Spleen (tissue), 7 donors: ENCODE measurements around the gene CLEC4G.

Source experiments
- CTCF ChIP-seq, 11 experiments: fragments of 200-600 bp in 7 of 11; fragments of 450-650 bp in 4 of 11; sonication (generic) in 4 of 11; IDR thresholded peaks in 8 of 11; conservative IDR thresholded peaks in 3 of 11; 1 replicate in 7 of 11; 2 replicates in 4 of 11; pipeline versions ENCODE4 v1.4.0 to v1.8.0; 2016 to 2021; ENCODE audit warnings: antibody characterized with exemption in 11 of 11, inconsistent platforms in 4 of 11, mild to moderate bottlenecking in 1 of 11
- POLR2A ChIP-seq, 3 donors: fragments of 450-650 bp; IDR thresholded peaks; one replicate each; pipeline ENCODE4 v1.5.1; 2017; ENCODE audit warnings: antibody characterized with exemption in 3 of 3, mild to moderate bottlenecking in 1 of 3
- donor health status: DM: no; HTN: no; CAD: no; lungs with moderate emphysema.
- donor health status: DM: no; HTN: no; CAD: no.
- donor health status: DM: no; HTN: no; CAD: no.

- TF ChIP-seq CTCF (IDR thresholded peaks at IDR 0.05 in 8 of 11, conservative IDR thresholded peaks at IDR 0.05 in 3 of 11) (no peak), POLR2A (IDR thresholded peaks at IDR 0.05) (no peak)
Observed at GRCh38 chr19:7731218-7731595, 703 bp downstream of the CLEC4G start.
